ENCODE data around the gene SCUBE1.

Gene SCUBE1

GRCh38 chr22:43206509-43207161, 136.5 kb downstream of the SCUBE1 start:
- Histone ChIP-seq H3K9me2 (ENCODE audit: low read depth, low read length) (no peaks in the 10 kb centered on the region), H3K27ac (ENCODE audit: low read depth, low read length, poor library complexity, severe bottlenecking) (no peak overlapping the region), H3K4me1 (ENCODE audit: insufficient read depth, low read length, severe bottlenecking) (no peaks in the 10 kb centered on the region), H3K9me3 (ENCODE audit: low read length) (no peaks in the 10 kb centered on the region), H3K36me3 (ENCODE audit: insufficient read depth, low read length) (no peaks in the 10 kb centered on the region), H3K4me3 (ENCODE audit: low read depth, low read length, poor library complexity, severe bottlenecking) (no peak overlapping the region), H2AFZ (ENCODE audit: low read length) (no peak overlapping the region), H3K9ac (ENCODE audit: low read length) (no peak overlapping the region), H3K4me2 (ENCODE audit: low read length) (no peak overlapping the region), H3K27me3 (ENCODE audit: insufficient read depth, low read length) (0 out of 2 replicates have a peak, but pooled peaks cover 5% of the 10 kb centered on the region), H3F3A (ENCODE audit: insufficient read depth, low read length) (no peaks in the 10 kb centered on the region), H4K20me1 (ENCODE audit: insufficient read depth, low read length) (no peaks in the 10 kb centered on the region), H3K79me2 (ENCODE audit: insufficient read depth, low read length) (no peaks in the 10 kb centered on the region)
- no peak for TF ChIP-seq CTCF (IDR thresholded peaks at IDR 0.05; ENCODE audit: low read length)
- TF ChIP-seq EZH2 (IDR thresholded peaks at IDR 0.05; ENCODE audit: borderline replicate concordance, low read length): no peak

- H3K9ac ChIP-seq (ENCODE audit: low read length): no peak overlapping the region
Observed at GRCh38 chr22:43205748-43206508, 137.2 kb downstream of the SCUBE1 start.

GRCh38 chr22:43205261-43205691, 137.9 kb downstream of the SCUBE1 start:
- Histone ChIP-seq H3K9me2 (ENCODE audit: low read depth, low read length) (no peaks in the 10 kb centered on the region), H4K20me1 (ENCODE audit: insufficient read depth, low read length) (no peaks in the 10 kb centered on the region), H2AFZ (ENCODE audit: low read length) (no peak overlapping the region), H3K27ac (ENCODE audit: low read depth, low read length, poor library complexity, severe bottlenecking) (no peak overlapping the region), H3K27me3 (ENCODE audit: insufficient read depth, low read length) (no peaks in the 10 kb centered on the region), H3K36me3 (ENCODE audit: insufficient read depth, low read length) (no peaks in the 10 kb centered on the region), H3K9ac (ENCODE audit: low read length) (no peak overlapping the region), H3K79me2 (ENCODE audit: insufficient read depth, low read length) (no peaks in the 10 kb centered on the region), H3K9me3 (ENCODE audit: low read length) (no peaks in the 10 kb centered on the region), H3K4me1 (ENCODE audit: insufficient read depth, low read length, severe bottlenecking) (no peaks in the 10 kb centered on the region), H3K4me3 (ENCODE audit: low read depth, low read length, poor library complexity, severe bottlenecking) (no peak overlapping the region), H3F3A (ENCODE audit: insufficient read depth, low read length) (no peaks in the 10 kb centered on the region), H3K4me2 (ENCODE audit: low read length) (no peak overlapping the region)
- TF ChIP-seq EZH2 (IDR thresholded peaks at IDR 0.05; ENCODE audit: borderline replicate concordance, low read length): no peak
- no peak for TF ChIP-seq CTCF (IDR thresholded peaks at IDR 0.05; ENCODE audit: low read length)

More at GRCh38 chr22:43205748-43206508, 137.2 kb downstream of the SCUBE1 start:
- H3K4me1 ChIP-seq (ENCODE audit: insufficient read depth, low read length, severe bottlenecking): no peaks in the 10 kb centered on the region
- H3K27me3 ChIP-seq (ENCODE audit: insufficient read depth, low read length): 0 out of 2 replicates have a peak, but pooled peaks cover 3% of the 10 kb centered on the region
- no peaks in the 10 kb centered on the region for H3K9me3 ChIP-seq (ENCODE audit: low read length)
- no peak overlapping the region for H3K27ac ChIP-seq (ENCODE audit: low read depth, low read length, poor library complexity, severe bottlenecking)
- H3K4me2 ChIP-seq (ENCODE audit: low read length): no peak overlapping the region
- H4K20me1 ChIP-seq (ENCODE audit: insufficient read depth, low read length): no peaks in the 10 kb centered on the region
- no peak overlapping the region for H3K4me3 ChIP-seq (ENCODE audit: low read depth, low read length, poor library complexity, severe bottlenecking)
- H3F3A ChIP-seq (ENCODE audit: insufficient read depth, low read length): no peaks in the 10 kb centered on the region
- no peaks in the 10 kb centered on the region for H3K36me3 ChIP-seq (ENCODE audit: insufficient read depth, low read length)
- TF ChIP-seq CTCF (IDR thresholded peaks at IDR 0.05; ENCODE audit: low read length) (no peak), EZH2 (IDR thresholded peaks at IDR 0.05; ENCODE audit: borderline replicate concordance, low read length) (no peak)
- no peaks in the 10 kb centered on the region for H3K9me2 ChIP-seq (ENCODE audit: low read depth, low read length)
- H3K79me2 ChIP-seq (ENCODE audit: insufficient read depth, low read length): no peaks in the 10 kb centered on the region
- no peak overlapping the region for H2AFZ ChIP-seq (ENCODE audit: low read length)

All from OCI-LY1 (cell line).